SJSA1 (cell line): ENCODE results near the gene GTPBP3. TPM values are rescaled to one million over a fixed set of nuclear protein-coding genes. Genes with fewer than 3 reads are reported as not detected.

Source experiments
- DNase-seq, 2 experiments: peaks; one replicate each; pipeline ENCODE4 v3.0.0-alpha.2; 2015 to 2020; ENCODE audit warnings: low spot score in 2 of 2, low read depth in 1 of 2
- H3K27ac ChIP-seq: fragments of 250-450 bp; sonication (Bioruptor Pico); 2 replicates; pipeline ENCODE4 v1.5.1; 2020; ENCODE audit warnings: mild to moderate bottlenecking, moderate library complexity
- H3K27me3 ChIP-seq: fragments of 250-450 bp; sonication (Bioruptor Pico); replicated peaks from 2 replicates; pipeline ENCODE4 v1.5.1; 2020; ENCODE audit warnings: mild to moderate bottlenecking, moderate library complexity
- H3K36me3 ChIP-seq: fragments of 250-450 bp; sonication (Bioruptor Pico); 2 replicates; pipeline ENCODE4 v1.5.1; 2020; ENCODE audit warnings: mild to moderate bottlenecking
- H3K4me1 ChIP-seq: fragments of 250-450 bp; sonication (Bioruptor Pico); replicated peaks from 2 replicates; pipeline ENCODE4 v1.6.1; 2021; ENCODE audit warnings: mild to moderate bottlenecking
- H3K4me3 ChIP-seq: fragments of 250-450 bp; sonication (Bioruptor Pico); 2 replicates; pipeline ENCODE4 v1.5.1; 2020; ENCODE audit warnings: mild to moderate bottlenecking
- H3K9me3 ChIP-seq: fragments of 250-450 bp; sonication (Bioruptor Pico); replicated peaks from 2 replicates; pipeline ENCODE4 v1.5.1; 2020; ENCODE audit warnings: mild to moderate bottlenecking
- total RNA-seq: library from RNA; depleted of rRNA; stranded (reverse); fragments of >200 nt; shearing (Covaris generic); gene quantifications from 2 replicates; pipeline ENCODE4 v1.2.3, GENCODE V29; 2014

The GTPBP3 gene
- total RNA-seq, 1 experiment from 2014 or later, result 19.5 TPM

- H3K27ac ChIP-seq, result no peak overlapping the region
- H3K27me3 ChIP-seq, result no peaks in the 10 kb centered on the region
- peaks cover 75% of the 10 kb centered on the region for H3K36me3 ChIP-seq
- H3K4me3 ChIP-seq, result no peak overlapping the region
- peaks cover 11% of the 10 kb centered on the region for H3K4me1 ChIP-seq
- DNase-seq, result no peak
- H3K9me3 ChIP-seq, result no peaks in the 10 kb centered on the region
Measured at GRCh38 chr19:17318966-17319365, 18.4 kb upstream of the GTPBP3 start.

- H3K27me3 ChIP-seq, result no peaks in the 10 kb centered on the region
Measured at GRCh38 chr19:17319473-17320238, 17.7 kb upstream of the GTPBP3 start.

GRCh38 chr19:17320435-17320834 is 16.9 kb upstream of the GTPBP3 start:
- no peaks in the 10 kb centered on the region for H3K27me3 ChIP-seq
- H3K4me1 ChIP-seq, result peaks cover 14% of the 10 kb centered on the region
- H3K36me3 ChIP-seq, result peaks cover 70% of the 10 kb centered on the region
- no peak for DNase-seq
- no peak overlapping the region for H3K4me3 ChIP-seq
- no peak overlapping the region for H3K27ac ChIP-seq
- H3K9me3 ChIP-seq, result no peaks in the 10 kb centered on the region

More at GRCh38 chr19:17319473-17320238, 17.7 kb upstream of the GTPBP3 start:
- Histone ChIP-seq H3K4me3 (no peak overlapping the region), H3K4me1 (peaks cover 11% of the 10 kb centered on the region), H3K27ac (no peak overlapping the region), H3K9me3 (no peaks in the 10 kb centered on the region), H3K36me3 (peaks cover 68% of the 10 kb centered on the region)
- DNase-seq, result no peak

- H3K27ac ChIP-seq, result no peak overlapping the region
- H3K36me3 ChIP-seq, result peaks cover 56% of the 10 kb centered on the region
- no peaks in the 10 kb centered on the region for H3K9me3 ChIP-seq
- H3K4me3 ChIP-seq, result no peak overlapping the region
- H3K27me3 ChIP-seq, result no peaks in the 10 kb centered on the region
- DNase-seq, result no peak
- H3K4me1 ChIP-seq, result peaks cover 28% of the 10 kb centered on the region
Measured at GRCh38 chr19:17321655-17322489, 15.5 kb upstream of the GTPBP3 start.

GRCh38 chr19:17322854-17323253 is 14.5 kb upstream of the GTPBP3 start:
- Histone ChIP-seq H3K9me3 (no peaks in the 10 kb centered on the region; the same call in 1 of the 2 replicates), H3K36me3 (peaks cover 54% of the 10 kb centered on the region), H3K27ac (no peak overlapping the region), H3K4me1 (peaks cover 21% of the 10 kb centered on the region), H3K4me3 (no peak overlapping the region), H3K27me3 (no peaks in the 10 kb centered on the region)
- DNase-seq, result no peak

- Histone ChIP-seq H3K27ac (no peak overlapping the region), H3K9me3 (no peaks in the 10 kb centered on the region; the same call in 1 of the 2 replicates), H3K4me1 (peaks cover 20% of the 10 kb centered on the region), H3K4me3 (no peak overlapping the region), H3K27me3 (no peaks in the 10 kb centered on the region), H3K36me3 (peaks cover 48% of the 10 kb centered on the region)
- no peak for DNase-seq
Measured at GRCh38 chr19:17323300-17323963, 13.9 kb upstream of the GTPBP3 start.

- Histone ChIP-seq H3K27me3 (no peaks in the 10 kb centered on the region), H3K27ac (no peak overlapping the region), H3K36me3 (peaks cover 47% of the 10 kb centered on the region), H3K4me3 (no peak overlapping the region), H3K4me1 (peaks cover 20% of the 10 kb centered on the region), H3K9me3 (no peaks in the 10 kb centered on the region; the same call in 1 of the 2 replicates)
- DNase-seq, result no peak
Measured at GRCh38 chr19:17323964-17324332, 13.4 kb upstream of the GTPBP3 start.

- no peak for DNase-seq
- peaks cover 20% of the 10 kb centered on the region for H3K4me1 ChIP-seq
- H3K27me3 ChIP-seq, result no peaks in the 10 kb centered on the region
- peaks cover 41% of the 10 kb centered on the region for H3K36me3 ChIP-seq
- H3K27ac ChIP-seq, result no peak overlapping the region
- H3K4me3 ChIP-seq, result no peak overlapping the region
- no peaks in the 10 kb centered on the region; the same call in 1 of the 2 replicates for H3K9me3 ChIP-seq
Measured at GRCh38 chr19:17324357-17325114, 12.8 kb upstream of the GTPBP3 start.

- H3K4me3 ChIP-seq, result no peak overlapping the region
- H3K9me3 ChIP-seq, result no peaks in the 10 kb centered on the region; the same call in 1 of the 2 replicates
- peaks cover 37% of the 10 kb centered on the region for H3K36me3 ChIP-seq
- H3K27ac ChIP-seq, result no peak overlapping the region
- peaks cover 20% of the 10 kb centered on the region for H3K4me1 ChIP-seq
- DNase-seq, result no peak
- no peaks in the 10 kb centered on the region for H3K27me3 ChIP-seq
Measured at GRCh38 chr19:17325133-17325532, 12.2 kb upstream of the GTPBP3 start.

- Histone ChIP-seq H3K27me3 (no peaks in the 10 kb centered on the region), H3K9me3 (no peaks in the 10 kb centered on the region; the same call in 1 of the 2 replicates), H3K4me3 (no peak overlapping the region), H3K4me1 (peaks cover 20% of the 10 kb centered on the region), H3K36me3 (peaks cover 28% of the 10 kb centered on the region), H3K27ac (no peak overlapping the region)
- no peak for DNase-seq
Measured at GRCh38 chr19:17325881-17326594, 11.3 kb upstream of the GTPBP3 start.

GRCh38 chr19:17326595-17326966 is 10.8 kb upstream of the GTPBP3 start:
- Histone ChIP-seq H3K4me1 (peaks cover 20% of the 10 kb centered on the region), H3K4me3 (no peak overlapping the region), H3K27ac (no peak overlapping the region), H3K36me3 (peaks cover 22% of the 10 kb centered on the region), H3K27me3 (no peaks in the 10 kb centered on the region), H3K9me3 (no peaks in the 10 kb centered on the region; the same call in 1 of the 2 replicates)
- no peak for DNase-seq

- DNase-seq, result no peak
- Histone ChIP-seq H3K27me3 (no peaks in the 10 kb centered on the region), H3K27ac (no peak overlapping the region), H3K36me3 (peaks cover 17% of the 10 kb centered on the region), H3K4me1 (peaks cover 20% of the 10 kb centered on the region), H3K4me3 (no peak overlapping the region), H3K9me3 (no peaks in the 10 kb centered on the region; the same call in 1 of the 2 replicates)
Measured at GRCh38 chr19:17327068-17327653, 10.2 kb upstream of the GTPBP3 start.
